OCI-LY1 (cell line): ENCODE measurements around the gene NANS.
A peak's percentile ranks its signal among the peaks of the same experiment; 100 is the strongest.

Experiments
- H2AFZ ChIP-seq: fragments of 200-600 bp; sonication (generic), shearing (Covaris generic); 2 replicates; pipeline ENCODE4 v1.6.0; 2014; ENCODE audit warnings: antibody characterized with exemption, mild to moderate bottlenecking, low read length
- H3F3A ChIP-seq: fragments of 200-600 bp; sonication (generic), shearing (Covaris generic); 2 replicates; pipeline ENCODE4 v1.6.0; 2014; ENCODE audit warnings: mild to moderate bottlenecking, antibody characterized with exemption, low read length, moderate library complexity; ENCODE audit not compliant: insufficient read depth
- H3K27ac ChIP-seq: fragments of 200-600 bp; sonication (generic); 2 replicates; pipeline ENCODE4 v1.5.1; 2014; ENCODE audit warnings: low read length, mixed run types, mild to moderate bottlenecking, low read depth; ENCODE audit not compliant: poor library complexity, severe bottlenecking
- H3K27me3 ChIP-seq: fragments of 200-600 bp; sonication (generic); 2 replicates; pipeline ENCODE4 v1.6.0; 2014; ENCODE audit warnings: antibody characterized with exemption, mild to moderate bottlenecking, low read length, moderate library complexity; ENCODE audit not compliant: insufficient read depth
- H3K36me3 ChIP-seq: fragments of 200-600 bp; sonication (generic); 2 replicates; pipeline ENCODE4 v1.6.1; 2014; ENCODE audit warnings: mild to moderate bottlenecking, antibody characterized with exemption, low read length, moderate library complexity, mixed read lengths; ENCODE audit not compliant: insufficient read depth
- H3K4me1 ChIP-seq: fragments of 200-600 bp; sonication (generic); 2 replicates; pipeline ENCODE4 v1.5.1; 2014; ENCODE audit warnings: mild to moderate bottlenecking, low read length, moderate library complexity; ENCODE audit not compliant: insufficient read depth, severe bottlenecking
- H3K4me2 ChIP-seq: fragments of 200-600 bp; sonication (generic), shearing (Covaris generic); 2 replicates; pipeline ENCODE4 v1.6.1; 2014; ENCODE audit warnings: low read length
- H3K4me3 ChIP-seq: fragments of 200-600 bp; sonication (generic); 2 replicates; pipeline ENCODE4 v1.5.1; 2014; ENCODE audit warnings: low read length, low read depth, mild to moderate bottlenecking, mixed read lengths; ENCODE audit not compliant: poor library complexity, severe bottlenecking
- H3K79me2 ChIP-seq: fragments of 200-600 bp; shearing (Covaris generic); 2 replicates; pipeline ENCODE4 v1.6.1; 2016; ENCODE audit warnings: mixed run types, low read length, mixed read lengths; ENCODE audit not compliant: insufficient read depth
- H3K9ac ChIP-seq: fragments of 200-600 bp; sonication (generic), shearing (Covaris generic); 2 replicates; pipeline ENCODE4 v1.6.1; 2014; ENCODE audit warnings: mild to moderate bottlenecking, low read length, mixed read lengths
- H3K9me2 ChIP-seq: fragments of 200-600 bp; sonication (generic), shearing (Covaris generic); 2 replicates; pipeline ENCODE4 v1.6.1; 2014; ENCODE audit warnings: low read depth, mild to moderate bottlenecking, low read length, mixed read lengths
- H3K9me3 ChIP-seq: fragments of 200-600 bp; shearing (Covaris generic); 2 replicates; pipeline ENCODE4 v1.6.1; 2014; ENCODE audit warnings: low read length, mixed read lengths
- H4K20me1 ChIP-seq: fragments of 200-600 bp; sonication (generic), shearing (Covaris generic); 2 replicates; pipeline ENCODE4 v1.6.0; 2016; ENCODE audit warnings: mild to moderate bottlenecking, low read length; ENCODE audit not compliant: insufficient read depth
- EZH2 ChIP-seq: fragments of 200-600 bp; sonication (generic), shearing (Covaris generic); IDR thresholded peaks from 2 replicates; pipeline ENCODE4 v1.8.0; 2017; ENCODE audit warnings: borderline replicate concordance, mixed run types, mild to moderate bottlenecking, antibody characterized with exemption, low read length, moderate library complexity, mixed read lengths
- TF ChIP-seq, protein P1 (sequence below): fragments of 200-600 bp; sonication (generic), shearing (Covaris generic); IDR thresholded peaks from 2 replicates; pipeline ENCODE4 v1.5.1; 2017; ENCODE audit warnings: mild to moderate bottlenecking, antibody characterized with exemption, low read length, moderate library complexity, mixed read lengths

Gene NANS

DNA sequence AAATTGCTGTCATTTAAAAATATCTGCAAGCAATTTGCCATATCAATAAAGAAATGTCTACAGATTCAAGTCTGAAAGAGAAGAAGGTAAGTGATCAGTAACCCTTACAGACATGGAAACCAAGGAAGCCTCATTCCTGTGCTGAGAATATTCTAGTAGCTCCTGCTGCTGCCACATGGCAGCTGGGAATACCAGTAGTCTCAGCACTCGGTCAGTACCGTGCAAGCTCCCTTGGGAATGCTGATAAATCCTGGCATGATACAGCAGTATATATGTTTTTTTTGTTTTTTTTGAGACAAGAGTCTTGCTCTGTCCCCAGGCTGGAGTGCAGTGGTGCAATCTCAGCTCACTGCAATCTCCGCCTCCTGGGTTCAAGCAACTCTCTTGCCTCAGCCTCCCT lies 27.9 kb downstream of the NANS start:
- Histone ChIP-seq H4K20me1 (no peaks in the 10 kb centered on the region), H3K9me3 (no peaks in the 10 kb centered on the region), H3K9me2 (no peaks in the 10 kb centered on the region), H3K4me1 (peaks cover 35% of the 10 kb centered on the region), H3K4me2 (no peak overlapping the region), H3K27me3 (no peaks in the 10 kb centered on the region), H3K9ac (no peak overlapping the region), H3K27ac (no peak overlapping the region), H3K4me3 (no peak overlapping the region), H3K36me3 (peaks cover 48% of the 10 kb centered on the region; the same call in 1 of the 2 replicates), H3F3A (no peaks in the 10 kb centered on the region), H2AFZ (no peak overlapping the region), H3K79me2 (no peaks in the 10 kb centered on the region)
- TF ChIP-seq, protein P1, sequence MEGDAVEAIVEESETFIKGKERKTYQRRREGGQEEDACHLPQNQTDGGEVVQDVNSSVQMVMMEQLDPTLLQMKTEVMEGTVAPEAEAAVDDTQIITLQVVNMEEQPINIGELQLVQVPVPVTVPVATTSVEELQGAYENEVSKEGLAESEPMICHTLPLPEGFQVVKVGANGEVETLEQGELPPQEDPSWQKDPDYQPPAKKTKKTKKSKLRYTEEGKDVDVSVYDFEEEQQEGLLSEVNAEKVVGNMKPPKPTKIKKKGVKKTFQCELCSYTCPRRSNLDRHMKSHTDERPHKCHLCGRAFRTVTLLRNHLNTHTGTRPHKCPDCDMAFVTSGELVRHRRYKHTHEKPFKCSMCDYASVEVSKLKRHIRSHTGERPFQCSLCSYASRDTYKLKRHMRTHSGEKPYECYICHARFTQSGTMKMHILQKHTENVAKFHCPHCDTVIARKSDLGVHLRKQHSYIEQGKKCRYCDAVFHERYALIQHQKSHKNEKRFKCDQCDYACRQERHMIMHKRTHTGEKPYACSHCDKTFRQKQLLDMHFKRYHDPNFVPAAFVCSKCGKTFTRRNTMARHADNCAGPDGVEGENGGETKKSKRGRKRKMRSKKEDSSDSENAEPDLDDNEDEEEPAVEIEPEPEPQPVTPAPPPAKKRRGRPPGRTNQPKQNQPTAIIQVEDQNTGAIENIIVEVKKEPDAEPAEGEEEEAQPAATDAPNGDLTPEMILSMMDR: no peak
- no peak for TF ChIP-seq EZH2

DNA sequence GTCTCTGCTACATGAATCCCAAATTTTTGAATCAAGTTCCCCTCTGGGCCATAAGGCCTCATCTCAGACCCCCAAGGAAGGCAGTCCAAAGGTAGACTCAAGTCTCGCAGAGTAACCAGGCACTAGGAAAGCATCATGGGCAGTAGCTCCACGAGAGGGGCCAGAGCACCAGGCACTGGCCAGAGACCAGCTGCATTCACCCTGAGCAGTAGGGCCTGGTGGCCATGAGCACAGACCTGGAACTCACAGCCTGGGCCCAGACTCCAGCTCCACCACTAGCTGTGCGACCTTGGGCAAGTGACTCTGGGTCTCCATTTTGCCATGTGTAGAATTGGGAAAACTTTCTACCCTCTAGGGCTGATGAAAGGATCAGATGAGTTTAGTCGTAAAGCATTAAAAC lies 28.5 kb downstream of the NANS start:
- no peaks in the 10 kb centered on the region for H4K20me1 ChIP-seq
- H3K27ac ChIP-seq: peak overlapping the region; percentile 21
- H3K4me2 ChIP-seq: peak overlapping the region; percentile 91; the same call in 1 of the 2 replicates
- peaks cover 44% of the 10 kb centered on the region; the same call in 1 of the 2 replicates for H3K36me3 ChIP-seq
- H3K27me3 ChIP-seq: no peaks in the 10 kb centered on the region
- H3K9me3 ChIP-seq: no peaks in the 10 kb centered on the region
- no peak overlapping the region for H2AFZ ChIP-seq
- no peaks in the 10 kb centered on the region for H3K9me2 ChIP-seq
- H3F3A ChIP-seq: peaks cover 5% of the 10 kb centered on the region; the same call in 1 of the 2 replicates
- peaks cover 35% of the 10 kb centered on the region for H3K4me1 ChIP-seq
- no peak for TF ChIP-seq EZH2
- TF ChIP-seq, protein P1: no peak
- H3K79me2 ChIP-seq: no peaks in the 10 kb centered on the region
- no peak overlapping the region for H3K9ac ChIP-seq
- no peak overlapping the region for H3K4me3 ChIP-seq

DNA sequence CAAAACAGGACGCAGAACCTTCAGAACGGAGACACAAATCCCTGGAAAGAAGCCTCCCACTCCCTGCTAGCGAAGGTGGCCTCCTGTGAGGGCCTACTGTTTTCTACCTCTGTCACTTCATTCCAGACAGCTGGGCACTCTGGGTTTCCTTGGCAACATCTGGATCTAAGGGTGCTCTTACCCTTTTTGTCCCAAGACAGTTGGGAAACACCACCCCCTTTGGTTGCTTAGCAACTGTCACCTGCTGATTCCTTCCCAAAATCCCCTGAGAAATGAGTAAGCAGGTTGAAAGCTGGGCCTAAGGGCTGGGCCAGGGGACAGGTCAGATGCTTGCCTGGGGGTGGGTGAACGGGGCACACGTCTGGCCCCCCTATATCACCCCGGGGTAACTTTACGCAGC lies 29.4 kb downstream of the NANS start:
- Histone ChIP-seq H4K20me1 (no peaks in the 10 kb centered on the region), H3K4me2 (peak overlapping the region; percentile 91), H3K4me3 (peak overlapping the region; percentile 80), H3K36me3 (peaks cover 37% of the 10 kb centered on the region; the same call in 1 of the 2 replicates), H3K4me1 (peaks cover 35% of the 10 kb centered on the region), H3K9me2 (no peaks in the 10 kb centered on the region), H3K79me2 (no peaks in the 10 kb centered on the region), H3K9ac (peak overlapping the region; percentile 85; the same call in 1 of the 2 replicates), H3K9me3 (no peaks in the 10 kb centered on the region), H3K27ac (peak overlapping the region; percentile 81), H2AFZ (no peak overlapping the region), H3K27me3 (no peaks in the 10 kb centered on the region), H3F3A (peaks cover 6% of the 10 kb centered on the region; the same call in 1 of the 2 replicates)
- TF ChIP-seq, protein P1: no peak
- TF ChIP-seq EZH2: no peak
